Chondrocyte (in vitro differentiated cells): ENCODE results near the gene CENPX. TPM values are rescaled to one million over a fixed set of nuclear protein-coding genes. Genes with fewer than 3 reads are reported as not detected.

Experiments used
- DNase-seq: peaks from one replicate; pipeline ENCODE4 v3.0.0; 2021; ENCODE audit warnings: mixed read lengths, low spot score
- H3K27ac Mint-ChIP-seq: one replicate; pipeline ENCODE4 v1.8.0; 2021; ENCODE audit warnings: mild to moderate bottlenecking, moderate library complexity, mixed read lengths; ENCODE audit not compliant: unreplicated experiment
- H3K27me3 Mint-ChIP-seq: 2 replicates; pipeline ENCODE4 v1.8.0; 2021; ENCODE audit warnings: low read depth, mixed read lengths
- H3K36me3 Mint-ChIP-seq: 2 replicates; pipeline ENCODE4 v1.8.0; 2021; ENCODE audit warnings: low read depth, mixed read lengths
- H3K4me1 Mint-ChIP-seq: 2 replicates; pipeline ENCODE4 v1.8.0; 2021; ENCODE audit warnings: low read depth, mild to moderate bottlenecking, mixed read lengths
- H3K4me3 Mint-ChIP-seq: one replicate; pipeline ENCODE4 v1.8.0; 2021; ENCODE audit warnings: mild to moderate bottlenecking, moderate library complexity, mixed read lengths; ENCODE audit not compliant: unreplicated experiment
- H3K9me3 Mint-ChIP-seq: 2 replicates; pipeline ENCODE4 v1.8.0; 2021; ENCODE audit warnings: low read depth, mixed read lengths
- CTCF ChIP-seq: fragments of 200-600 bp; sonication (generic); IDR thresholded peaks from 2 replicates; pipeline ENCODE4 v1.5.0; 2021; ENCODE audit warnings: antibody characterized with exemption, mild to moderate bottlenecking, moderate library complexity
- total RNA-seq: library from RNA; stranded (reverse); gene quantifications from 3 replicates; pipeline ENCODE4 v1.2.1, GENCODE V29; 2021

The CENPX gene
- total RNA-seq, 1 donor from 2014 or later: 18.1 TPM

- no peaks in the 10 kb centered on the region for H3K36me3 Mint-ChIP-seq
- TF ChIP-seq CTCF: no peak
- DNase-seq: no peak
- no peak overlapping the region for H3K4me3 Mint-ChIP-seq
- no peaks in the 10 kb centered on the region for H3K4me1 Mint-ChIP-seq
- no peaks in the 10 kb centered on the region for H3K27me3 Mint-ChIP-seq
- H3K9me3 Mint-ChIP-seq: no peaks in the 10 kb centered on the region
- H3K27ac Mint-ChIP-seq: no peak overlapping the region
These were observed 11.0 kb downstream of the CENPX start for GRCh38 chr17:82011617-82012187.

GRCh38 chr17:82010575-82011525 is 11.8 kb downstream of the CENPX start:
- no peak overlapping the region for H3K4me3 Mint-ChIP-seq
- H3K36me3 Mint-ChIP-seq: no peaks in the 10 kb centered on the region
- H3K9me3 Mint-ChIP-seq: no peaks in the 10 kb centered on the region
- H3K27me3 Mint-ChIP-seq: no peaks in the 10 kb centered on the region
- no peak overlapping the region for H3K27ac Mint-ChIP-seq
- no peak for DNase-seq
- TF ChIP-seq CTCF: no peak
- H3K4me1 Mint-ChIP-seq: peaks cover 4% of the 10 kb centered on the region

- Mint-ChIP-seq H3K4me1 (peaks cover 4% of the 10 kb centered on the region), H3K9me3 (no peaks in the 10 kb centered on the region), H3K27ac (no peak overlapping the region), H3K36me3 (no peaks in the 10 kb centered on the region), H3K27me3 (no peaks in the 10 kb centered on the region), H3K4me3 (no peak overlapping the region)
- TF ChIP-seq CTCF: no peak
- DNase-seq: no peak
These were observed 13.3 kb downstream of the CENPX start for GRCh38 chr17:82009413-82009812.

GRCh38 chr17:82008941-82009405 is 13.7 kb downstream of the CENPX start:
- Mint-ChIP-seq H3K36me3 (no peaks in the 10 kb centered on the region), H3K9me3 (no peaks in the 10 kb centered on the region), H3K4me1 (peaks cover 5% of the 10 kb centered on the region), H3K27ac (no peak overlapping the region), H3K4me3 (no peak overlapping the region), H3K27me3 (no peaks in the 10 kb centered on the region)
- no peak for TF ChIP-seq CTCF
- no peak for DNase-seq

GRCh38 chr17:82008258-82008940 is 14.3 kb downstream of the CENPX start:
- Mint-ChIP-seq H3K9me3 (no peaks in the 10 kb centered on the region), H3K36me3 (no peaks in the 10 kb centered on the region), H3K27ac (no peak overlapping the region), H3K27me3 (no peaks in the 10 kb centered on the region), H3K4me1 (peaks cover 11% of the 10 kb centered on the region), H3K4me3 (no peak overlapping the region)
- TF ChIP-seq CTCF: no peak
- no peak for DNase-seq
